Measurements from ENCODE around the gene SPINK7.
"Not testable (repeated sequence)": the region's sequence is repeated elsewhere in the genome, so short reads cannot be mapped to it uniquely, and the experiment has no call there.

Gene SPINK7

DNA sequence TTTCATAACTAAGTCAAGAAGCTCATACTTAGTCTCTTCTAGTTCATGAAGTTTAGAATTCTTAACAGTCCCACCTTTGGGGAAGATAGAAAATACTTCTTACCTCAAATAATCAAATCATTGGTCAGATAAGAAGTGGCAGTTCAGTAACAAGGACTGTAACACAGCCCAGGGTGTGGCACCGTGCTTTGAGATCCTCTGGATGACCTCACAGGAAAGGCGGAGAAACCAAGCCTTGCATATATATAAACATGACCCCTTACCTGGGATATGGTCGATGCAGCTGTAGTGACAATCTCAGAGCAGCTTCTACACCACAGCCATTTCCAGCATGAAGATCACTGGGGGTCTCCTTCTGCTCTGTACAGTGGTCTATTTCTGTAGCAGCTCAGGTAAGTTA lies at the start of gene SPINK7:
SPINK7 (plus strand) TSS at position 271 of the 400 bp plus-strand sequence; CDS start at position 332, 61 bp downstream.
- H3K27me3 ChIP-seq (ENCODE audit: insufficient read depth, insufficient read length): no peaks in the 10 kb centered on the region
- H3K9me3 ChIP-seq (ENCODE audit: insufficient read depth, low read length): no peaks in the 10 kb centered on the region
- no peak within 1 kb of the TSS for H3K9ac ChIP-seq (ENCODE audit: insufficient read length, low read depth)
- no peaks in the 10 kb centered on the region for H3K4me1 ChIP-seq (ENCODE audit: insufficient read depth, insufficient read length)
- TF ChIP-seq YY1 (IDR thresholded peaks at IDR 0.05; ENCODE audit: insufficient read depth, insufficient read length) (no peak), ZNF274 (IDR thresholded peaks at IDR 0.05; ENCODE audit: low read depth, low read length) (no peak), SUZ12 (IDR thresholded peaks at IDR 0.05; ENCODE audit: extremely low read depth, insufficient read depth, insufficient read length) (no peak)
- no peaks in the 10 kb centered on the region for H3K36me3 ChIP-seq (ENCODE audit: insufficient read depth, insufficient read length, low read length)
- H3K4me3 ChIP-seq (ENCODE audit: insufficient read length, low read depth): no peak within 1 kb of the TSS
- no peak for DNase-seq (ENCODE audit: low read depth, low spot score)

DNA sequence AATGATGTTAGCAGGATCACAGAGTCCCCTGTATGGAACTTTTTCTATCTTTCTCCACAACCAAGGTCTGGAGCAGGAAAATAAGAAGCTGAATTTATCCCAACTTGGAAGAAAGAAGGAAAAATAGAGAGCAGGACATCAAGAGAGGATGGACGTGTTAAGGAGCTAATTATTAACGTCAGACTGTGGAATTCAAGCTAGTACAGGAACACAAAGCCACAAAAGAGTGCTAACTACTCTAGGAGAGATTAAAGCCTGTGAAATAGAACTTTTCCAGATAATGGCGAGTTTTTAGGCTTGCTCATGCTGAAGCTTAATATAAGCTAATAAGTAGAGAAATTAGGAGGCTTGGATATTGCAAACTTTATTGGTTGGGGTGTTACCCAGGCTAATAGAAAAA lies 44.3 kb upstream of the SPINK7 start:
- H3K4me3 ChIP-seq (ENCODE audit: insufficient read length, low read depth): no peak overlapping the region
- H3K9ac ChIP-seq (ENCODE audit: insufficient read length, low read depth): no peak overlapping the region
- no peaks in the 10 kb centered on the region for H3K27me3 ChIP-seq (ENCODE audit: insufficient read depth, insufficient read length)
- H3K4me1 ChIP-seq (ENCODE audit: insufficient read depth, insufficient read length): no peaks in the 10 kb centered on the region
- no peak for TF ChIP-seq ZNF274 (IDR thresholded peaks at IDR 0.05; ENCODE audit: low read depth, low read length)
- no peak for TF ChIP-seq YY1 (IDR thresholded peaks at IDR 0.05; ENCODE audit: insufficient read depth, insufficient read length)
- no peak for TF ChIP-seq SUZ12 (IDR thresholded peaks at IDR 0.05; ENCODE audit: extremely low read depth, insufficient read depth, insufficient read length)
- H3K9me3 ChIP-seq (ENCODE audit: insufficient read depth, low read length): no peaks in the 10 kb centered on the region
- H3K36me3 ChIP-seq (ENCODE audit: insufficient read depth, insufficient read length, low read length): no peaks in the 10 kb centered on the region
- no peak for DNase-seq (ENCODE audit: low read depth, low spot score)

DNA sequence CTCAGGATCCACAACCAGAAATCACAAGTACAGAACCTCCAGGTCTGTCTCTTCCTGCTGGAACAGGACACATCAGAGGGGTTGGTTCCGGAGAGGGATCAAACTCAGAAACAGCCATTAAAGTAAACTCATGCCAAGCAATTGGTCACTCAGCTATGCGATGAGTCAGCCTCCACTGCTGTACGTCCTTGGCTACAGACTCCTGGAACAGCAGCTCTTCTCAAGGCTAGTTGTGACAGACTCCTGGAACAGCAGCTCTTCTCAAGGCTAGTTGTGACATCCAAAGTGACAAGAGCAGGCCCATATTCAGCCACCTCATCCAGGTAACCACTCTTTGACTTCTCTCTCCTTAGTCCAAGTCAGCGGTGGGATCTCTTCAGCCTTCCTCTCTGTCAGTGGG lies 43.7 kb upstream of the SPINK7 start, which contains the start of gene SPINK13:
SPINK13 (plus strand) TSS at position 229 of the 400 bp plus-strand sequence. CDS start 1,279 bp downstream, outside the sequence.
- H3K4me1 ChIP-seq (ENCODE audit: insufficient read depth, insufficient read length): no peaks in the 10 kb centered on the region
- H3K4me3 ChIP-seq (ENCODE audit: insufficient read length, low read depth): no peak within 1 kb of the TSS
- no peak for DNase-seq (ENCODE audit: low read depth, low spot score)
- TF ChIP-seq SUZ12 (IDR thresholded peaks at IDR 0.05; ENCODE audit: extremely low read depth, insufficient read depth, insufficient read length) (no peak), YY1 (IDR thresholded peaks at IDR 0.05; ENCODE audit: insufficient read depth, insufficient read length) (no peak), ZNF274 (IDR thresholded peaks at IDR 0.05; ENCODE audit: low read depth, low read length) (no peak)
- H3K27me3 ChIP-seq (ENCODE audit: insufficient read depth, insufficient read length): no peaks in the 10 kb centered on the region
- H3K9me3 ChIP-seq (ENCODE audit: insufficient read depth, low read length): no peaks in the 10 kb centered on the region
- no peaks in the 10 kb centered on the region for H3K36me3 ChIP-seq (ENCODE audit: insufficient read depth, insufficient read length, low read length)
- H3K9ac ChIP-seq (ENCODE audit: insufficient read length, low read depth): no peak within 1 kb of the TSS

DNA sequence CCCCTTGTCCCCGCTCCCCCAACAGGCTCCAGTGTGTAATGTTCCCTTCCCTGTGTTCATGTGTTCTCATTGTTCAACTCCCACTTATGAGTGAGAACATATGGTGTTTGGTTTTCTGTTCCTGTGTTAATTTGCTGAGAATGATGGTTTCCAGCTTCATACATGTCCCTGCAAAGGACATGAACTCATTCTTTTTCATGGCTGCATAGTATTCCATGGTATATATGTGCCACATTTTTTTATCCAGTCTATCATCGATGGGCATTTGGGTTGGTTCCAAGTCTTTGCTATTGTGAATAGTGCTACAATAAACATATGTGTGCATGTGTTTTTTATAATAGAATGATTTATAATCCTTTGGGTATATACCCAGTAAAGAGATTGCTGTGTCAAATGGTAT lies 37.1 kb upstream of the SPINK7 start:
- not testable (repeated sequence) for H3K4me3 ChIP-seq (ENCODE audit: insufficient read length, low read depth); H3K4me1 ChIP-seq (ENCODE audit: insufficient read depth, insufficient read length); H3K36me3 ChIP-seq (ENCODE audit: insufficient read depth, insufficient read length, low read length); DNase-seq (ENCODE audit: low read depth, low spot score); H3K9me3 ChIP-seq (ENCODE audit: insufficient read depth, low read length); H3K27me3 ChIP-seq (ENCODE audit: insufficient read depth, insufficient read length); H3K9ac ChIP-seq (ENCODE audit: insufficient read length, low read depth)

DNA sequence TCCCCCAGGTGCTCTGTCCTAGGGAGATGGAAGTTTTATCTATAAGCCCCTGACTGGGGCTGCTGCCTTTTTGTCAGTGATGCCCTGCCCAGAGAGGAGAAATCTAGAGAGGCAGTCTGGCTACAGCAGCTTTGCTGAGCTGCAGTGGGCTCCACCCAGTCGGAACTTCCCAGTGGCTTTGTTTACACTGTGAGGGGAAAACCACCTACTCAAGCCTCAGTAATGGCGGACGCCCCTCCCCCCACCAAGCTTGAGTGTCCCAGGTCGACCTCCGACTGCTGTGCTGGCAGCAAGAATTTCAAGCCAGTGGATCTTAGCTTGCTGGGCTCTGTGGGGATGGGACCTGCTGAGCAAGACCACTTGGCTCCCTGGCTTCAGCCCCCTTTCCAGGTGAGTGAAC lies 31.3 kb upstream of the SPINK7 start:
- H3K4me3 ChIP-seq (ENCODE audit: insufficient read length, low read depth); DNase-seq (ENCODE audit: low read depth, low spot score); H3K9ac ChIP-seq (ENCODE audit: insufficient read length, low read depth); H3K4me1 ChIP-seq (ENCODE audit: insufficient read depth, insufficient read length); H3K9me3 ChIP-seq (ENCODE audit: insufficient read depth, low read length); H3K36me3 ChIP-seq (ENCODE audit: insufficient read depth, insufficient read length, low read length); H3K27me3 ChIP-seq (ENCODE audit: insufficient read depth, insufficient read length): not testable (repeated sequence)

DNA sequence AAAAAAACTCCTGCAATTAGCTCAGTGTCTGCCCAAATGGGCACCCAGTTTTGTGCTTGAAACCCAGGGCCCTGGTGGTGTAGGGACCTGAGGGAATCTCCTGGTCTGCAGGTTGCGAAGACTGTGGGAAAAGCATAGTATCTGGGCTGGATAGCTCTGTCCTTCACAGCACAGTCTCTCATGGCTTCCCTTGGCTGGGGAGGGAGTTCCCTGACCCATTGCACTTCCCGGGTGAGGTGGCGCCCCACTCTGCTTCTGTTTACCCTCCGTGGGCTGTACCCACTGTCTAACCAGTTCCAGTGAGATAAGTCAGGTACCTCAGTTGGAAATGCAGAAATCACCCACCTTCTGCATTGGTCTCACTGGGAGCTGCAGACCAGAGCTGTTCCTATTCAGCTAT lies 30.9 kb upstream of the SPINK7 start:
- H3K9ac ChIP-seq (ENCODE audit: insufficient read length, low read depth); H3K9me3 ChIP-seq (ENCODE audit: insufficient read depth, low read length); H3K36me3 ChIP-seq (ENCODE audit: insufficient read depth, insufficient read length, low read length); H3K4me1 ChIP-seq (ENCODE audit: insufficient read depth, insufficient read length); H3K27me3 ChIP-seq (ENCODE audit: insufficient read depth, insufficient read length); DNase-seq (ENCODE audit: low read depth, low spot score); H3K4me3 ChIP-seq (ENCODE audit: insufficient read length, low read depth): not testable (repeated sequence)

DNA sequence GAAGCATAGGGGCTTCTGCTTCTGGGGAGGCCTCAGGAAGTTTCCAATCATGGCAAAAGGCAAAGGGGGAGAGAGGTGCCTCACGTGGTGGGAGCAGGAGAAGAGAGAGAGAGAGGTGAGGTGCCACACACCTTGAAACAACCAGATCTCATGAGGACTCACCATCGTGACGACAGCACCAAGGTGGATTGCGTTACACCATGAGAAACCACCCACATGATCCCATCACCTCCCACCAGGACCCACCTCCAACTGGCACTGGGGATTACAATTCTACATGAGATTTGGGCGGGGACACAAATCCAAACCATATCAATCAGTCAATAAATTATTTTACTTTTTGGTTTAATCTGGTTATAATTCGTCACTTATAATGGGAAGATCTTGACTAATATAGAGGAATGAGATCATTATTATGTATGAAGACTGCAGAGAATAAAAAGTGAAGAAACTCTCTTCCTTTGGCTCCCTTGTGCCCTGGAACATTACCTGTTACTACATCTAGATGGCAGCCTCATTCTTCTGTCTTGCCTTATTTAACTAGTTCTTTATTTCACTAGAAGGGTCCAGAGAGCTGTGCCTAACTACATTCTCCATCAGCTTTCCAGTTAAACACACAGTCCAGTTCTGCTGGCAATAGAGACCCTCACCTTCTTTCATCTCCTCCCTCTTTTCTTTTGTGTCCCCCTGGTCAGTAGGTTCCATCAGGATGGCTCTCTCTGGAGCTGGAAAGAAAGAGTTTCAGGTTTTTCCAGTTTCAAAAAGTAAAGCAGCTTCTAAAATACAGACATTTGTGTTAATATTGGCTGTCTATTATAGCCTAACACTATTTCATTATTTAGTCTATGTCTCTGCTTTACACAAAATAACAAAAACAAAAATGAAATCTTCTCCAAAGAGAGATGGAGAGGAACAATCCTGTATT lies 21.7 kb upstream of the SPINK7 start:
- no peak for DNase-seq (ENCODE audit: low read depth, low spot score)
- Histone ChIP-seq H3K9me3 (ENCODE audit: insufficient read depth, low read length) (no peaks in the 10 kb centered on the region), H3K4me1 (ENCODE audit: insufficient read depth, insufficient read length) (no peaks in the 10 kb centered on the region), H3K36me3 (ENCODE audit: insufficient read depth, insufficient read length, low read length) (no peaks in the 10 kb centered on the region), H3K27me3 (ENCODE audit: insufficient read depth, insufficient read length) (no peaks in the 10 kb centered on the region), H3K4me3 (ENCODE audit: insufficient read length, low read depth) (no peak overlapping the region), H3K9ac (ENCODE audit: insufficient read length, low read depth) (no peak overlapping the region)
- no peak for TF ChIP-seq SUZ12 (IDR thresholded peaks at IDR 0.05; ENCODE audit: extremely low read depth, insufficient read depth, insufficient read length)

DNA sequence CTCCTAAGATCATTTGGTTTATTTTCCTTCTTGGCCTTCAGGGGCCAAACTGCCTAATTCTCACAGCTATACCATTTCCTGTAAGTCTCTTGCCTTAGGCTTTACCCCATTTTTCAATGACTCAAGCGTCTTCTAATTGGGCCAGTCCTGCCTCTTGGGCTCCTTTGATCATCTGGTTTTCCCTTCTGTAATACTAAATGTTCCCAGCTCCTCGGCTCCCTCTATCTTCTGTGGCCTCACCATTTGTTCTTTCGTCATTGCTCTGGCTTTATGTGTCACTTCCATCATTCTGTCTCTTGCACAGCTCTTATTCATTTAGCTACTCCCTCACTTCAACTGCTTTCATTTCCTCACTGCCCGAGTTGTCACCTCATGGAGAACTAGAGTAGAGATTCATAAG lies 14.5 kb upstream of the SPINK7 start:
- H3K9ac ChIP-seq (ENCODE audit: insufficient read length, low read depth): no peak overlapping the region
- no peak for DNase-seq (ENCODE audit: low read depth, low spot score)
- H3K27me3 ChIP-seq (ENCODE audit: insufficient read depth, insufficient read length): no peaks in the 10 kb centered on the region
- H3K4me1 ChIP-seq (ENCODE audit: insufficient read depth, insufficient read length): no peaks in the 10 kb centered on the region
- TF ChIP-seq ZNF274 (IDR thresholded peaks at IDR 0.05; ENCODE audit: low read depth, low read length): no peak
- no peak for TF ChIP-seq YY1 (IDR thresholded peaks at IDR 0.05; ENCODE audit: insufficient read depth, insufficient read length)
- TF ChIP-seq SUZ12 (IDR thresholded peaks at IDR 0.05; ENCODE audit: extremely low read depth, insufficient read depth, insufficient read length): no peak
- no peak overlapping the region for H3K4me3 ChIP-seq (ENCODE audit: insufficient read length, low read depth)
- H3K36me3 ChIP-seq (ENCODE audit: insufficient read depth, insufficient read length, low read length): no peaks in the 10 kb centered on the region
- no peaks in the 10 kb centered on the region for H3K9me3 ChIP-seq (ENCODE audit: insufficient read depth, low read length)

All from NT2/D1 (cell line).